Body of pancreas (tissue), 4 donors: ENCODE results near the gene ATF6B.

ENCODE experiments used
- CTCF ChIP-seq, 7 experiments: fragments of 450-650 bp in 4 of 7; fragments of 200-600 bp in 3 of 7; sonication (generic) in 3 of 7; IDR thresholded peaks; one replicate each; pipeline ENCODE4 v1.5.1; 2016 to 2019; ENCODE audit warnings: antibody characterized with exemption in 7 of 7
- POLR2A ChIP-seq, 3 donors: fragments of 450-650 bp; IDR thresholded peaks; one replicate each; pipeline ENCODE4 v1.6.1; 2016; ENCODE audit warnings: antibody characterized with exemption in 3 of 3, mild to moderate bottlenecking in 2 of 3

GRCh38 chr6:32105433-32105832 lies 22.6 kb downstream of the ATF6B start:
- TF ChIP-seq CTCF (IDR thresholded peaks at IDR 0.05) (no peak), POLR2A (IDR thresholded peaks at IDR 0.05) (no peak)
